Hippocampal formation (tissue), 2 donors: Measurements from ENCODE around the gene GALR2.
"Not testable (repeated sequence)": the region's sequence is repeated elsewhere in the genome, so short reads cannot be mapped to it uniquely, and the experiment has no call there.

Experiments
- DNase-seq, 2 donors: peaks; one replicate each; lab custom pipeline; 2025; lab: John Stamatoyannopoulos, UW

Gene GALR2, protein sequence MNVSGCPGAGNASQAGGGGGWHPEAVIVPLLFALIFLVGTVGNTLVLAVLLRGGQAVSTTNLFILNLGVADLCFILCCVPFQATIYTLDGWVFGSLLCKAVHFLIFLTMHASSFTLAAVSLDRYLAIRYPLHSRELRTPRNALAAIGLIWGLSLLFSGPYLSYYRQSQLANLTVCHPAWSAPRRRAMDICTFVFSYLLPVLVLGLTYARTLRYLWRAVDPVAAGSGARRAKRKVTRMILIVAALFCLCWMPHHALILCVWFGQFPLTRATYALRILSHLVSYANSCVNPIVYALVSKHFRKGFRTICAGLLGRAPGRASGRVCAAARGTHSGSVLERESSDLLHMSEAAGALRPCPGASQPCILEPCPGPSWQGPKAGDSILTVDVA

DNA sequence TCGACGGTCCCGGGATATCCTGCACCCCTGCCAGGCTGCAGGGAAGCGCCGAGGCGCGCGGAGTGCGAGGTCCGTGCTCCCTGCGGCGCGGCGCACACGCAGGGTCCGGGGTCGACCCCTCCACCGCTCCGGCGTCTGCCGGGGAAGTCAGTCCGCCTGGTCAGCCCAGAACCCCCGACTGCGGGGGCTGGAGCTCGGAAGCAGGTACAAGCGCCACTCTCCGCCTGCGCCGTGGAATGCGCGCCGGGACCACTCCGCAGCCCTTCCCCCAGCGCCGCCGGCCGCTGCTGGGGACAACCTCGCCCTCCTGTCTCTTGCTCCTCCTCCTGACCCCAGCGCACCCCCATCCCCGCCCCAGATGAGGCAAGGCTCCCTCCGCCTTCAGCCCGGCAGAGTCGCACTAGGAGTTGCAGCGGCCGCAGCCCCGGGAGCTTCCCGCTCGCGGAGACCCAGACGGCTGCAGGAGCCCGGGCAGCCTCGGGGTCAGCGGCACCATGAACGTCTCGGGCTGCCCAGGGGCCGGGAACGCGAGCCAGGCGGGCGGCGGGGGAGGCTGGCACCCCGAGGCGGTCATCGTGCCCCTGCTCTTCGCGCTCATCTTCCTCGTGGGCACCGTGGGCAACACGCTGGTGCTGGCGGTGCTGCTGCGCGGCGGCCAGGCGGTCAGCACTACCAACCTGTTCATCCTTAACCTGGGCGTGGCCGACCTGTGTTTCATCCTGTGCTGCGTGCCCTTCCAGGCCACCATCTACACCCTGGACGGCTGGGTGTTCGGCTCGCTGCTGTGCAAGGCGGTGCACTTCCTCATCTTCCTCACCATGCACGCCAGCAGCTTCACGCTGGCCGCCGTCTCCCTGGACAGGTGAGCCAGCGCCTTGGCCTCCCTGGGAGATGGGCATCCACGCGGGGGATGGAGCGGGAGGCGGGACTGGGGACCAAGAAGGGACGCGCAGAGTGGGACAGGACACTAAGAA lies at the start of gene GALR2:
TSS of gene GALR2 (plus strand) at position 392 of the 974 bp plus-strand sequence. CDS start at position 495, 103 bp downstream.
- DNase-seq: no peak

GRCh38 chr17:76025294-76025693 lies 49.3 kb upstream of the GALR2 start:
- no peak for DNase-seq

GRCh38 chr17:76026714-76027158 lies 47.8 kb upstream of the GALR2 start:
- no peak for DNase-seq

- DNase-seq: no peak
Measured at GRCh38 chr17:76027159-76027839, 47.3 kb upstream of the GALR2 start, which contains the start of gene EVPL. EVPL (minus strand) TSS chr17:76027306; CDS start chr17:76027198, 108 bp downstream.

DNA sequence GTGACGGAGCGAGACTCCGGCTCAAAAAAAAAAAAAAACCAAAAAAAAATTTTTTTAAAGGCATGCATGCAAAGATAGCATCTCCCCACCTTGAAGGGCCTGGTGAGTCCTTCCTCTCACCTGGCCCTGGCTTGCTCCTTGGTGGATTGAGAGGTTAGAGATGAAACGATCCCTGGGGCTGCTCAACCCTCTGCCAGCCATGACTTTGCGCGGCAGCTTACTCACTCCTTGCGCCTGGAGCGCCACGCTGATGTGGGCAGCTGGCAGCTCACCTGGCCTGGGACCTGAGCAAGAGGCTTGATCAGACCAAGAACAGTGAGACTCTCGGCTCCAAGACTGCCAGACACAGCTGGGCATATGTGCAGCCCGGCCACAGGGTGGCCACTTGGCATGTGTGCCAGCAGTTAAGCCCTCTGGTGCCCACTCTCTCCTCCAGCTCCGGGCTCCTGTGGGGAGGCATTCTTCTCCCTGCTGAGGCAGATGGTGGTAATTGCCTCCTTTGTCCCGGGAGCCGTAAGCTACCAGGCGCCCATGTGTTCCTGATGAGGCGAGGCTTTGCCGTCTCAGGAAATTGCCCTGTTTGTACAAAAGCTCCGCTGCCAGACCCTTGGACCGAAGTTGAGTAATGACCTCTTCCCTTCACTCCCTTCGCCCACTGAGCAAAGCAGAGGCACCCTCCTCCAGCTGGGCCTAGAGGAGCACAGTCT lies 42.4 kb upstream of the GALR2 start:
- DNase-seq: no peak

- DNase-seq: no peak
Measured at GRCh38 chr17:76032780-76033108, 41.8 kb upstream of the GALR2 start.

GRCh38 chr17:76033139-76033538 lies 41.4 kb upstream of the GALR2 start:
- DNase-seq: no peak

DNA sequence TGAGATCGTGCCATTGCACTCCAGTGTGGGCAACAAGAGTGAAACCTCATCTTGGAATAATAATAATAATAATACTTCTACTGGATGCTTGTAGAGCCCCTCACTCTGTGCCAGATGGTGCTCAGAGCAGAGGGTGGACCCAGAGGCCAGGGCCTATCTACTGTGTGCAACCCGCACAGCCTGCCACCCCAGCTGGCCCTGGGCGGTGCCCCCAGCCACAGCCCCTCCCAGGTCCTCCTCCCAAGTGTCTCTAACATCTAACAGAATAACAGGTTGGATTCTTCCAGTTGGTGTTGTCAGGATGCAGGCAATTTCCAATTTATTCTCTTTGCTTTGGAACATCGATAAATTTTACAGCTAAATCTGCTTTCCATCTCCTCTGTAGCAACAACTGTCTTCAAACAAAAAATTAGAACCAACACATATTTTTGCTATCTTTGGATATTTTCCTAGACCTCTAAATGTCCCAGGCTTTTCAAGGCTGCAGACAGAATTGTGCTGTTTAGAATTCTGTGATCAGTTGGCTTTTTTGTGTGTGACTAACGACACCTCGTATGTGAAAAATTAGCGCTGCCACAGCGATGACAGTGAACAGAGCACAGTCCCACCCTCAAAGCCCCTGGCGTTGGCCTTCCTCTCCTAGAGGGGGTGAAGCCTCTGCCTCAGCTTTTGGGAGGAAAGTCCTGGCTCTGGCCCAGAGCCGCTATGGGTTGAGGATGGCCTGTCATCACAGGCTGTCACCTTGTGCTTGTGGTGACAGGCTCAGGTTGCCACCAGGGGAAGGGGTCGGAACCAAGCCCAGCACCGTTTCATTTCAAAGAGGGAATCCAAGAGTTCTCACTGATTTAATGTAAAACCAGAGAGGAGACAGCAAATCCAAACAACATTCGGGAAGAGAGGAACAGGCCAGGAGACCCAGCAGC lies 39.9 kb upstream of the GALR2 start:
- no peak for DNase-seq

GRCh38 chr17:76036497-76037261 lies 37.9 kb upstream of the GALR2 start:
- DNase-seq: no peak

GRCh38 chr17:76038050-76038449 lies 36.5 kb upstream of the GALR2 start:
- DNase-seq: no peak

GRCh38 chr17:76039121-76039520 lies 35.5 kb upstream of the GALR2 start:
- DNase-seq: no peak

GRCh38 chr17:76040376-76040775 lies 34.2 kb upstream of the GALR2 start:
- no peak for DNase-seq

GRCh38 chr17:76042868-76043267 lies 31.7 kb upstream of the GALR2 start:
- DNase-seq: not testable (repeated sequence)

DNA sequence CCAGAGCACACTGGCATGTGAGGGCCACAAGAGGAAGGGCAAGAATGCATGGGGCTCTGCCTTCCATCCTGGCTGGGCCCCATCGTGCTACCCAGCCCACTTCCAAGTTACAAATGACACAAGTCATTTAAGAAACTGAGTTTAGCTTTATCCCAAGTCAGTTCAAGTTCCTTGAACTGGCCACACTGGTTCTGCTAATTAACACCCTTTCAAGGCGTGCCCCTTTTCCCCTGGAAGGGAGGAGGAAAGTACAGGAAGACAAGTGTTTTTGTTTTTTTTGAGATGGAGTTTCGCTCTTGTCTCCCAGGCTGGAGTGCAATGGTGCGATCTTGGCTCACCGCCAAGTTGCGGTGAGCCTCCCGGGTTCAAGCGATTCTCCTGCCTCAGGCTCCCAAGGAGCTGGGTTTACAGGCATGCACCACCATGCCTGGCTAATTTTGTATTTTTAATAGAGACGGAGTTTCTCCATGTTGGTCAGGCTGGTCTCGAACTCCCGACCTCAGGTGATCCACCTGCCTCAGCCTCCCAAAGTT lies 30.0 kb upstream of the GALR2 start:
- not testable (repeated sequence) for DNase-seq

- no peak for DNase-seq
Measured at GRCh38 chr17:76046064-76046463, 28.5 kb upstream of the GALR2 start.

DNA sequence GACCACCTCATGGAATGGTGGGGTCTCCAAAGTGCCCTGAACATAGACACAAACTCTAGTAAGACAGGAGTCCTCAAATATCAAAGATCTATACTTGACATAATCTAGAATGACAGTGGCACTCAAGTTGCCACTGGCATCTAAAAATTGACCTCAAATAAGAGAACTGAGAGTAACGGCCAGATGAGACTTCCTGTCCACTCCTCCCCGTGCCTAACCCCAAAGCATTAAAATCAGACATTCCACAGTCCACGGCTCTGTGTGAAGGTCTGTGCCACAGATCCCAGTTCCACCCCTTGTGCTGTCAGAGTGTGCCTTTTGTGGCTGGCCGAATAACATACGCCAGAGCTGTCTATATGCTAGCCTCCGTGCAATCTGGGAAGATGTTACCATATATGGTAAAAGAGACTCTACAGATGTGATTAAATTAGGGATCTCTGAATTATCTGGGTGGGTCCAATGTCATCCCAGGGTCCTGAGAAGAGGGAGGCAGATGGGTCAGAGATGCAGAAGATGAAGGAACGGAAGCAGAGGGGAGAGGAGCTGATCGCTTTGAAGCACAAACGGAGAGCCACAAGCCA lies 26.5 kb upstream of the GALR2 start:
- DNase-seq: no peak

DNA sequence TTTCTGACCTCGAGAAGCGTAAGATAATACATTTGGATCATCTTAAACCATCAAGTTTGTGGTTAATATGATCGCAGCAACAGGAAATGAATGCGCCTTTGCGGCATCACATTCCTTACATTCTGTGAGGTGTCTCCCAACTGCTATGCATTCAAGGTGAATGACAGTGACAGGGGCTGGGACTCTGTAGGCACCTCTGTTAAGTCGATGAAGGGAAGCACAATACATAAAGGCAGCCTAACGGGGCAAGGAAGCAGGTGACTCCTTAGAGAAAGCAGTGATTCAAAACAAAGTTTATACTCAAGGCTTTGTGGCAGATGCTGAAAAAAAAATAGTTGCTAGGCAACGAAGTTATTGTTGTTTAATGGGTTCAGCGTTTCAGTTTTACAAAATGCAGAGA lies 25.9 kb upstream of the GALR2 start:
- no peak for DNase-seq

GRCh38 chr17:76049239-76049638 lies 25.3 kb upstream of the GALR2 start:
- DNase-seq: no peak
